Esophagus muscularis mucosa (tissue), 4 donors: ENCODE results near the gene CHRND.

Experiments used
- CTCF ChIP-seq, 3 experiments: fragments of 200-600 bp in 2 of 3; fragments of 450-650 bp in 1 of 3; sonication (generic) in 2 of 3; IDR thresholded peaks; one replicate each; pipeline ENCODE4 v1.5.1; 2017 to 2019; ENCODE audit warnings: antibody characterized with exemption in 3 of 3, mild to moderate bottlenecking in 2 of 3, moderate library complexity in 1 of 3
- EP300 ChIP-seq: sonication (generic); formaldehyde crosslinking; IDR thresholded peaks from one replicate; pipeline ENCODE4 v1.6.1; 2017; ENCODE audit warnings: antibody characterized with exemption
- POLR2A ChIP-seq: fragments of 450-650 bp; IDR thresholded peaks from one replicate; pipeline ENCODE4 v1.6.1; 2017; ENCODE audit warnings: antibody characterized with exemption, moderate library complexity, mild to moderate bottlenecking, low read depth
- POLR2AphosphoS5 ChIP-seq, 2 donors: sonication (generic); formaldehyde crosslinking; IDR thresholded peaks; one replicate each; pipeline ENCODE4 v1.6.1; 2017; ENCODE audit warnings: antibody characterized with exemption in 2 of 2

GRCh38 chr2:232506709-232507108 is 19.3 kb upstream of the CHRND start:
- no peak for TF ChIP-seq POLR2AphosphoS5 (IDR thresholded peaks at IDR 0.05)
- TF ChIP-seq CTCF (IDR thresholded peaks at IDR 0.05) = no peak
- TF ChIP-seq EP300 = no peak
- TF ChIP-seq POLR2A = no peak
